Subcutaneous adipose tissue (tissue), 4 donors: Measurements from ENCODE around the gene TMEM248. TPM values are rescaled to one million over a fixed set of nuclear protein-coding genes. Genes with fewer than 3 reads are reported as not detected.

Source experiments
- total RNA-seq, 4 donors: library from RNA; depleted of rRNA; stranded (reverse); fragments of >200 nt; gene quantifications; one replicate each; pipeline ENCODE4 v1.1.0, GENCODE V29; 2016
- TF ChIP-seq, protein P1 (sequence below): fragments of 450-650 bp; IDR thresholded peaks from one replicate; pipeline ENCODE4 v1.5.1; 2016; ENCODE audit warnings: low read depth, mild to moderate bottlenecking, control low read depth, antibody characterized with exemption, moderate library complexity

The TMEM248 gene
- total RNA-seq, 4 donors from 2014 or later = 71.8 to 131 (median 81.7) TPM

DNA sequence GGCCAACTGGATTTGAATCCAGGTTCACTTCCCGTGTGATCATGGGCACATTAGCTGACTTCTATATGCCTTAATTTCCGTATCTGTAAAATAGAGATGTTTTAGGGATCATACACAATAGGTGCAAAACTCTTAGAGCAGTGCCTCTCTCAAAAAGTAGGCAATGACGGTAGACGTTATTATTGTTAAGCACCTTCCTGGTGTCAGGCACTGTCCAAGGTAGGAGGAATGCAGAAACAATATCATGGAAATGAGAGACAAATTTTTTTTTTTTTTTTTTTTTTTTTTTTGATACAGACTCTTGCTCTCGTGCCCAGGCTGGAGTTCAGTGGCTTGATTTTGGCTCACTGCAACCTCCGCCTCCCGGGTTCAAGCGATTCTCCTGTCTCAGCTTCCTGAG lies 8.1 kb downstream of the TMEM248 start:
- TF ChIP-seq, protein P1, sequence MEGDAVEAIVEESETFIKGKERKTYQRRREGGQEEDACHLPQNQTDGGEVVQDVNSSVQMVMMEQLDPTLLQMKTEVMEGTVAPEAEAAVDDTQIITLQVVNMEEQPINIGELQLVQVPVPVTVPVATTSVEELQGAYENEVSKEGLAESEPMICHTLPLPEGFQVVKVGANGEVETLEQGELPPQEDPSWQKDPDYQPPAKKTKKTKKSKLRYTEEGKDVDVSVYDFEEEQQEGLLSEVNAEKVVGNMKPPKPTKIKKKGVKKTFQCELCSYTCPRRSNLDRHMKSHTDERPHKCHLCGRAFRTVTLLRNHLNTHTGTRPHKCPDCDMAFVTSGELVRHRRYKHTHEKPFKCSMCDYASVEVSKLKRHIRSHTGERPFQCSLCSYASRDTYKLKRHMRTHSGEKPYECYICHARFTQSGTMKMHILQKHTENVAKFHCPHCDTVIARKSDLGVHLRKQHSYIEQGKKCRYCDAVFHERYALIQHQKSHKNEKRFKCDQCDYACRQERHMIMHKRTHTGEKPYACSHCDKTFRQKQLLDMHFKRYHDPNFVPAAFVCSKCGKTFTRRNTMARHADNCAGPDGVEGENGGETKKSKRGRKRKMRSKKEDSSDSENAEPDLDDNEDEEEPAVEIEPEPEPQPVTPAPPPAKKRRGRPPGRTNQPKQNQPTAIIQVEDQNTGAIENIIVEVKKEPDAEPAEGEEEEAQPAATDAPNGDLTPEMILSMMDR = no peak

DNA sequence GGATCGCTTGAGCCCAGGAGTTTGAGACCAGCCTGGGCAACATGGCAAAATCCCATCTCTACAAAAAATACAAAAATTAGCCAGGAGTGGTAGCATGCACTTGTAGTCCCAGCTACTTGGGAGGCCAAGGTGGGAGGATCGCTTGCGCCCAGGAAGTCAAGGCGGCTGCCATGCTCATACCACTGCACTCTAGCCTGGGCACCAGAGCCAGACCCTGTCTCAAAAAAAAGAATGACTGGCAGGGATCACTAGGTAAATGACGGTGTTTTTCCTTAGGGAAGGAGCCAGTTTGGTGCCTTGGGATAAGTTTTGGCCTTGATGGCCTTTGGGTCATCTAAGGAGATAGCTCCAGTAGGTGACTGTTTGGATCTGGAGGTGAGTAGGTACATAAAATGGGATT lies 8.9 kb downstream of the TMEM248 start:
- TF ChIP-seq, protein P1 = no peak

DNA sequence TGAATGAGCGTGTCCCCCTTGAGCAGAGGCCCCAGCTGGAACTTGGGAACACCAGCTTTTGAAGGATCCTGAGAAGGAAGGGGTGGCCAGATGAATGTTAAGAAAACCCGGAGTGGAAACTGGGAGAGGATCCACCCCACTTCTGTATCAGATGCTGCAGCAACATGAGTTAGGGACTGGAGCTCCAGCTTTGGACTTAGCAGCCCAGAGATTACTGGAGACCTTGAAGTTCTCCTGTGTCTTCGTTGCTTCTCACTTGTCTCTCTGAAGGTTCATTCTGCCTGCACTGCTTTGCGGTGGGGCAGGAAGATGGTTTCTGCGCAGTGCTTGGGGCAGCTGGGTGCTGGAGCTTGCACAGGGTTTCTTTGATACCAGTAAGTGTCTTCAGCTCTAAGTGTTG lies 9.3 kb downstream of the TMEM248 start:
- TF ChIP-seq, protein P1 = no peak

DNA sequence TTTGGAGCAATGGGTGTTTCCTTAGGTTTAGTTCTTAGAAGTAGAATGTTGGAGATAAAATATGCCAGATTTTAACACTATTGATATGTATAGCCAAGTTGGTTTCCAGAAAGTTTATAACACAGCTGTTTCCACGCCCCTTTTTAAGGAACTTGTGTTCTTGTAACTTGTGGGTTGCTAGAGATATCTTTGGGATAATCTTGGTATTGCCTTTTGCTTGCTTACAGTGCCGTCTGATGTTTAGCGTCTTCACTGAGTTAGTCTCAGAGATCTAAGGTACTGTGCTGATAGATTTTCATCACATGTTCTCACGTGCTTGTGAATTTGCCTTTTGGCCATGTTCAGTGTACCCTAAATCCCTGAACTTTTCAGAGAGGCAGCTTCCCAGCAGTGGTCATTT lies 12.4 kb downstream of the TMEM248 start:
- TF ChIP-seq, protein P1 = no peak

DNA sequence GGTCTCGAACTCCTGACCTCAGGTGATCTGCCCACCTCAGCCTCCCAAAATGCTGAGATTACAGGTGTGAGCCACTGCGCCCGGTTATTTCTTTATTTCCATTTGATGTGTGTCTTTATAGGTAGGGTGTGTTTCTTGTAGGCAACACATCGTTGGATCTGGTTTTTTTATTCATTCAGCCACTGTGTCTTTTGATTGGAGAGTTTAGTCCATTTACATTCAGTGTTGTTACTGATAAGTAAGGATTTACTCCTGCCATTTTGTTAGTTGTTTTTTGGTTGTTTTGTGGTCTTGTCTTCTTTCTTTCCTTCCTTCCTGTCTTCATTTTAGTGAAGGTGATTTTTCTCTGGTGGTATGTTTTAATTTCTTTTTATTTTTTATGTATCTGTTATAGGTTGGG lies 16.9 kb downstream of the TMEM248 start:
- TF ChIP-seq, protein P1 = no peak

DNA sequence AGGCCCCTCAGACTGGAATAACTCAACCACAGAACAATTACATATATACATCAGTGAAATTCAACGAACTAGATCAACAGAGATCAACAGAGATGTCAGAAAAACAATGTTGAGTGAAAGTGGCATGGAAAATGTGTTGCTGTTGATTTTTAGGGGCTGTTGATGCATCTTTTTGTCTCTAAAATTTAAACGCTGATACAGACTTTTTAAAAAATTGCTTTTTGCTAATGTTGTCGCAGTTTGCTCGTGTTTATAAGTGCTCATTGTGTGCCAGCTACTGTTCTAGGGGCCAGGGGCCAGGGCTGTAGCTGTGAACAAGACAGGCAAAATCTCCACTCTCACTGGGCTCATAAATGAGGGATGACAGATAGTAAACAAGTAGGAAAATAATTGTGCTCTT lies 18.3 kb downstream of the TMEM248 start:
- TF ChIP-seq, protein P1 = no peak

DNA sequence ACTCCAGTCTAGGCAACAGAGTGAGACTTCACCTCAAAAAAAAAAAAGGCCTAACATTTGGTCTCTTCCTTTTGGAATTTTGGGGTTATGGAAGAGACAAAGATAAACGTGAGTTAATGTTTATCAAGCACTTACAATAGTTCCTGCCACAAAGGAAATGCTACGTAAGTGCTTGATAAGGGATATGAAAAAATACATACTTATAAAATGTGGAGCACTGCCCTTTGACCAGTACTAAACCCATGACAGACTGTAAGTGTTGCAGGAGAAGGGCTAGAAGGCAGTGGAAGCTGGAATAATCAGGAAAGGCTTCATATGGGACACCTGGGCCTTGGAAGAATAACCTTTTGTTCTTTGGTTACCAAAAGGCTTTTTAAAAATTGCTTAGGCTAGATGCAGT lies 25.5 kb downstream of the TMEM248 start:
- TF ChIP-seq, protein P1 = no peak
